Muscle of leg (tissue), 11 donors: Measurements from ENCODE around the gene CYP3A7. TPM values are rescaled to one million over a fixed set of nuclear protein-coding genes. Genes with fewer than 3 reads are reported as not detected.
"Not testable (repeated sequence)": the region's sequence is repeated elsewhere in the genome, so short reads cannot be mapped to it uniquely, and the experiment has no call there.

Experiments
- DNase-seq: peaks from one replicate; pipeline ENCODE4 v3.0.0; 2013
- H3K27ac ChIP-seq: one replicate; pipeline ENCODE4 v1.5.1; 2013; ENCODE audit warnings: mild to moderate bottlenecking, low read length, control low read depth
- H3K27me3 ChIP-seq: one replicate; pipeline ENCODE4 v1.6.1; 2013; ENCODE audit warnings: low read length; ENCODE audit not compliant: control insufficient read depth, insufficient read depth
- H3K36me3 ChIP-seq: one replicate; pipeline ENCODE4 v1.6.1; 2013; ENCODE audit warnings: low read length; ENCODE audit not compliant: control insufficient read depth, insufficient read depth
- H3K4me1 ChIP-seq: one replicate; pipeline ENCODE4 v1.6.1; 2013; ENCODE audit warnings: low read length; ENCODE audit not compliant: control insufficient read depth, insufficient read depth
- H3K4me3 ChIP-seq: one replicate; pipeline ENCODE4 v1.5.1; 2013; ENCODE audit warnings: low read length, control low read depth
- H3K9me3 ChIP-seq: replicated peaks from 2 replicates; pipeline ENCODE4 v1.6.1; 2013; ENCODE audit warnings: low read depth, low read length; ENCODE audit not compliant: control insufficient read depth
- WGBS: methylation state at CpG from one replicate; pipeline ENCODE4 v1.1.5; 2013; ENCODE audit warnings: missing lambda C conversion rate; ENCODE audit not compliant: insufficient coverage; 5-methylcytosine and 5-hydroxymethylcytosine counted together
- polyA plus RNA-seq, 8 donors: library from polyadenylated mRNA; unstranded; fragments of 120-200 nt; gene quantifications; one replicate each; pipeline versions ENCODE4 v1.2.1 to v1.2.3, GENCODE V29; 2013; ENCODE audit warnings: inconsistent platforms in 1 of 8, low replicate concordance in 1 of 8; ENCODE audit not compliant: insufficient read length in 8 of 8, insufficient read depth in 1 of 8
- total RNA-seq: library from RNA; stranded (reverse); fragments of 120-200 nt; gene quantifications from one replicate; pipeline ENCODE4 v1.2.4, GENCODE V29; 2013

Gene CYP3A7
- total and polyA plus RNA-seq, 9 donors, result 0.11 to 6.2 (median 0.58) TPM; not detected in 4

- WGBS, result 100% methylated on average over 2 of the region's 4 CpGs
- not testable (repeated sequence) for H3K27me3 ChIP-seq, H3K4me1 ChIP-seq, H3K9me3 ChIP-seq, H3K36me3 ChIP-seq, H3K27ac ChIP-seq, H3K4me3 ChIP-seq, DNase-seq
These were observed 44.1 kb downstream of the CYP3A7 start for GRCh38 chr7:99690918-99691317.

DNA sequence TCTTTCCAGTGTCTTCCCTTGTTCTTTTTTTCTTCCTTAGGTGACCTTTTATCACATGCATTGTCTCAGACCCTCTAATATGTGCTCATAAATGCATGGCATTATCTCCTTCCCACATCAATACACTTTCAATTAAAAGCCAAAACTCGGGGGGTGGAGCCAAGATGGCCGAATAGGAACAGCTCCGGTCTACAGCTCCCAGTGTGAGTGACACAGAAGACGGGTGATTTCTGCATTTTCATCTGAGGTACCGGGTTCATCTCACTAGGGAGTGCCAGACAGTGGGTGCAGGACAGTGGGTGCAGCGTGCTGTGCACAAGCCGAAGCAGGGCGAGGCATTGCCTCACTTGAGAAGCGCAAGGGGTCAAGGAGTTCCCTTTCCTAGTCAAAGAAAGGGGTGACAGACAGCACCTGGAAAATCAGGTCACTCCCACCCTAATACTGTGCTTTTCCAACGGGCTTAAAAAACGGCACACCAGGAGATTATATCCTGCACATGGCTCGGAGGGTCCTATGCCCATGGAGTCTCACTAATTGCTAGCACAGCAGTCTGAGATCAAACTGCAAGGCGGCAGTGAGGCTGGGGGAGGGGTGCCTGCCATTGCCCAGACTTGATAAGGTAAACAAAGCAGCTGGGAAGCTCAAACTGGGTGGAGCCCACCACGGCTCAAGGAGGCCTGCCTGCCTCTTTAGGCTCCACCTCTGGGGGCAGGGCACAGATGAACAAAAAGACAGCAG lies 49.0 kb downstream of the CYP3A7 start:
- not testable (repeated sequence) for H3K4me1 ChIP-seq, H3K27me3 ChIP-seq, H3K9me3 ChIP-seq, H3K36me3 ChIP-seq, H3K27ac ChIP-seq, H3K4me3 ChIP-seq, DNase-seq
- WGBS, result 89% methylated on average over 10 of the region's 14 CpGs

DNA sequence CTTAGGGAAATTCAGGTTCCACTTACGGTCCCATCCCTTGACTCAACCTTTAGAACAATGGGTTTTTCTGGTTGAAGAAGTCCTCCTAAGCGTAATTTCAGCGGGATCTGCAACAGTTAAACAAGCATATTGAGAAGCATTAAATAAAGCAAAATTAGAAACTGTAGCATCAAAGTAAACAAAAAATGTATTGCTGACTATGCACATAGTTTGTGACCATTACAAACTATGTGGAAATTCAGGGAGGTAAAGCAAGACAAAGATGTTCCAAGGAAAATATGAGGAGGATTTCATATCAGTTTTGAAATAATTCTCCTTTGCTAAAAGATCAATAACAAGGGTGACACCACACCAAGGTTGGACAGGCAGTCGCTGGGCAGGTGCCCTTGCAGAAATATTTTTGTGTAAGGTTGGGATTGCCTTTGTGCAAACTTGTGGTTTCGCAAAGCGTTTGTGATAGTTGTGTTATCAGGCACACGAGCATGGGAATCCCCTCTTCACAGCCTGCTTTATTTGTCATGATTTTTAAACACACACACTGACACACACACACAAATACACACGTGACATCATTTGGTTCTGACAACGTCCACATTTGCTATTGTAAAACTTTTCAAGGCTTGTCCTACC lies 49.8 kb downstream of the CYP3A7 start:
- H3K4me3 ChIP-seq, result no peak overlapping the region
- no peaks in the 10 kb centered on the region for H3K27me3 ChIP-seq
- no peaks in the 10 kb centered on the region for H3K9me3 ChIP-seq
- H3K27ac ChIP-seq, result no peak overlapping the region
- WGBS, result 84% methylated on average over 4 of the region's 9 CpGs
- no peaks in the 10 kb centered on the region for H3K4me1 ChIP-seq
- DNase-seq, result no peak
- H3K36me3 ChIP-seq, result no peaks in the 10 kb centered on the region

DNA sequence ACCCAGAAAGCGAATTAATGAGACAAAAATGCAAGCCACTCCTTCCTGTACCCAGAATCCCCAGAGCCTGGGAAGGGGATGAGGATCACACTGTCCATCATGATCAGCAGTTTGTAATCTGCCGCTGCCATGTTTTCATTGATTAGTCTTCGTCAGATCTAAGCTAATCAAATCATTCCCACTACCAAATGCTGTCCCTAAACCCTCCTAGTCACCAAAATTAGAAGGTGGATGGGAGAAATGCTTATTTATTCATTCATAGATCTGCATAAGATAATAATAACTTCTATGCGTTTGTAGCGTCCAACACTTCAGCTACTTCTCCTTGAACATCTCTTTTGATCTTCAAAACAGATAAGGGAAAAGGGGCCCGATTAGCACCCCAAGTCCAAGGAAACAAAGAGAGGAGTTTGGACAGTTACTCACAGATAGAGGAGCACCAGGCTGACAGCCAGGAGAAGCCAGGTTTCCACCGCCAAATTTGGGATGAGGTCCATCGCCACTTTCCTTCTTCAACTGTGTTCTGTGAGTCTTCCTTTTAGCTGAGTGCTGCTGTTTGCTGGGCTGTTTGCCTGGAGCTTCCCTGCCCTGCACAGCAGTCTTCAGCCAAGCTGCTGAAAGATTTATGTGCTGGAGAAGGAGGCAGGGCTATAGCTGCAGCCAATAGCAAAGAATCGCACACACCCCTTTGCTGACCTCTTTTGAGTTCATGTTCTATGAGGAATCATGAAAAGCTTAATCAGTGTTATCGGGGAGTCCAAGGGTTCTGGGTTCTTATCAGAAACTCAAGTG lies 55.4 kb downstream of the CYP3A7 start, which contains the start of gene CYP3A5:
CYP3A5 (minus strand) TSS at position 597 of the 792 bp plus-strand sequence; CDS start at position 497, 100 bp downstream.
- no peak within 1 kb of the TSS for H3K27ac ChIP-seq
- H3K36me3 ChIP-seq, result no peaks in the 10 kb centered on the region
- peak; percentile 77 for DNase-seq
- H3K4me3 ChIP-seq, result no peak within 1 kb of the TSS
- WGBS, result no CpG with 5 or more reads among the region's 10 CpGs
- no peaks in the 10 kb centered on the region for H3K9me3 ChIP-seq
- no peaks in the 10 kb centered on the region for H3K27me3 ChIP-seq
- no peaks in the 10 kb centered on the region for H3K4me1 ChIP-seq

GRCh38 chr7:99679032-99679399 lies 56.0 kb downstream of the CYP3A7 start:
- H3K27ac ChIP-seq, result no peak overlapping the region
- H3K4me3 ChIP-seq, result no peak overlapping the region
- H3K36me3 ChIP-seq, result no peaks in the 10 kb centered on the region
- no CpG with 5 or more reads among the region's 4 CpGs for WGBS
- no peak for DNase-seq
- H3K4me1 ChIP-seq, result no peaks in the 10 kb centered on the region
- no peaks in the 10 kb centered on the region for H3K9me3 ChIP-seq
- H3K27me3 ChIP-seq, result no peaks in the 10 kb centered on the region

DNA sequence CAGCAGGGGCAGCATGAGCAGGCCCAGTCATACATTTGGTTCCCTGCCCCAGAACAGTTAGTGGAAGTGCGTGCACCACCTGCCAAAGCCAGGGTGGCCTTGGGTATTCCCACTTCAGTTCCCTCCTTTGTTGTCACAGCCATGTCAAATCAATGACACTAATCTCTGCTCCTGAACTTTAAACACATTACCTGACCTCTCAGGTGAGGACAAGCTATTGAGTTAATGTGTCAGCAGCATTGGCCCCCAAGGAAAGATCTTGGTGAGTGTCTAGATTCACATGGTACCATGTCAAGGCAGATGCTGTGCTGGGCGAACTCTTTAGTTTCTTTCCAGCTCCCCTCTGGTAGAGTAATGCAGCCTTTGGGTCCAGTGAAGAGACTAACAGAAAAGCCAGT lies 57.3 kb downstream of the CYP3A7 start:
- Histone ChIP-seq H3K4me3 (no peak overlapping the region), H3K27me3 (no peaks in the 10 kb centered on the region), H3K9me3 (no peaks in the 10 kb centered on the region), H3K4me1 (no peaks in the 10 kb centered on the region), H3K36me3 (no peaks in the 10 kb centered on the region), H3K27ac (no peak overlapping the region)
- 63% methylated on average over 1 of the region's 2 CpGs for WGBS
- DNase-seq, result no peak

- 56% methylated on average over 1 of the region's 4 CpGs for WGBS
- H3K27me3 ChIP-seq, result no peaks in the 10 kb centered on the region
- no peak overlapping the region for H3K27ac ChIP-seq
- H3K9me3 ChIP-seq, result no peaks in the 10 kb centered on the region
- peak; percentile 36 for DNase-seq
- no peaks in the 10 kb centered on the region for H3K36me3 ChIP-seq
- no peak overlapping the region for H3K4me3 ChIP-seq
- H3K4me1 ChIP-seq, result no peaks in the 10 kb centered on the region
These were observed 57.9 kb downstream of the CYP3A7 start for GRCh38 chr7:99677013-99677647.

- H3K4me3 ChIP-seq, result no peak overlapping the region
- H3K9me3 ChIP-seq, result no peaks in the 10 kb centered on the region
- H3K27ac ChIP-seq, result no peak overlapping the region
- H3K36me3 ChIP-seq, result no peaks in the 10 kb centered on the region
- no peak for DNase-seq
- H3K27me3 ChIP-seq, result no peaks in the 10 kb centered on the region
- 57% methylated on average over 1 of the region's 2 CpGs for WGBS
- H3K4me1 ChIP-seq, result no peaks in the 10 kb centered on the region
These were observed 59.8 kb downstream of the CYP3A7 start for GRCh38 chr7:99674995-99675742.

GRCh38 chr7:99672573-99672972 lies 62.4 kb downstream of the CYP3A7 start:
- DNase-seq, result no peak
- no peaks in the 10 kb centered on the region for H3K4me1 ChIP-seq
- WGBS, result 75% methylated on average over 4 of the region's 7 CpGs
- H3K9me3 ChIP-seq, result no peaks in the 10 kb centered on the region
- no peaks in the 10 kb centered on the region for H3K27me3 ChIP-seq
- H3K36me3 ChIP-seq, result no peaks in the 10 kb centered on the region
- H3K4me3 ChIP-seq, result no peak overlapping the region
- H3K27ac ChIP-seq, result no peak overlapping the region
